Peyer's patch (tissue), 4 donors: ENCODE measurements around the gene CNTN4.

ENCODE experiments used
- POLR2A ChIP-seq, 2 donors: fragments of 450-650 bp; IDR thresholded peaks; one replicate each; pipeline ENCODE4 v1.5.1; 2017; ENCODE audit warnings: antibody characterized with exemption in 2 of 2, mild to moderate bottlenecking in 2 of 2, moderate library complexity in 2 of 2
- TF ChIP-seq, protein P1 (sequence below), 6 experiments: fragments of 450-650 bp in 4 of 6; fragments of 200-600 bp in 2 of 6; sonication (generic) in 1 of 6; IDR thresholded peaks; one replicate each; pipeline ENCODE4 v1.5.1; 2017 to 2019; ENCODE audit warnings: antibody characterized with exemption in 6 of 6, mild to moderate bottlenecking in 3 of 6, moderate library complexity in 1 of 6

DNA sequence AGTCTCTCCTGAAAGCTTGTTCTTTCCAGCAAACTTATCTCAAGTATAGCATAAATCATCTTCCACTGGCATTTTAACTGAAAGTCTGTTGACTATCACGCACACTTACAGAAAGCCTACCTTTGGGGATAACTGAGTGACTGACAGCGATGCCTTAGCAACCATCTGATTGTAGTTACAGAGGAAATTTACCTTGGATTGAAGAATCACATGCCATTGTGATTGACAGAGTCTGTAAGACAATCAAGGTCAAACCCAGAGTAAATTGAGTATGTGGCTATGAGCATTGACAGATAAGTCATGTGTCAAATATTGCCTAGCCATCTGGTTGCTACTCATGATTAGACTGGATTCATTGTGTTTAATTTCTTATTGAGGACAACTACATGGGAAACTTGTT lies 82.0 kb downstream of the CNTN4 start:
- no peak for TF ChIP-seq POLR2A (IDR thresholded peaks at IDR 0.05)
- TF ChIP-seq, protein P1, sequence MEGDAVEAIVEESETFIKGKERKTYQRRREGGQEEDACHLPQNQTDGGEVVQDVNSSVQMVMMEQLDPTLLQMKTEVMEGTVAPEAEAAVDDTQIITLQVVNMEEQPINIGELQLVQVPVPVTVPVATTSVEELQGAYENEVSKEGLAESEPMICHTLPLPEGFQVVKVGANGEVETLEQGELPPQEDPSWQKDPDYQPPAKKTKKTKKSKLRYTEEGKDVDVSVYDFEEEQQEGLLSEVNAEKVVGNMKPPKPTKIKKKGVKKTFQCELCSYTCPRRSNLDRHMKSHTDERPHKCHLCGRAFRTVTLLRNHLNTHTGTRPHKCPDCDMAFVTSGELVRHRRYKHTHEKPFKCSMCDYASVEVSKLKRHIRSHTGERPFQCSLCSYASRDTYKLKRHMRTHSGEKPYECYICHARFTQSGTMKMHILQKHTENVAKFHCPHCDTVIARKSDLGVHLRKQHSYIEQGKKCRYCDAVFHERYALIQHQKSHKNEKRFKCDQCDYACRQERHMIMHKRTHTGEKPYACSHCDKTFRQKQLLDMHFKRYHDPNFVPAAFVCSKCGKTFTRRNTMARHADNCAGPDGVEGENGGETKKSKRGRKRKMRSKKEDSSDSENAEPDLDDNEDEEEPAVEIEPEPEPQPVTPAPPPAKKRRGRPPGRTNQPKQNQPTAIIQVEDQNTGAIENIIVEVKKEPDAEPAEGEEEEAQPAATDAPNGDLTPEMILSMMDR (IDR thresholded peaks at IDR 0.05), result no peak
